ENCODE results near the gene TIMP3. TPM values are rescaled to one million over a fixed set of nuclear protein-coding genes. Genes with fewer than 3 reads are reported as not detected.

The TIMP3 gene
- total RNA-seq, 2 donors from 2014 or later, result 6.3 to 17.1 TPM

DNA sequence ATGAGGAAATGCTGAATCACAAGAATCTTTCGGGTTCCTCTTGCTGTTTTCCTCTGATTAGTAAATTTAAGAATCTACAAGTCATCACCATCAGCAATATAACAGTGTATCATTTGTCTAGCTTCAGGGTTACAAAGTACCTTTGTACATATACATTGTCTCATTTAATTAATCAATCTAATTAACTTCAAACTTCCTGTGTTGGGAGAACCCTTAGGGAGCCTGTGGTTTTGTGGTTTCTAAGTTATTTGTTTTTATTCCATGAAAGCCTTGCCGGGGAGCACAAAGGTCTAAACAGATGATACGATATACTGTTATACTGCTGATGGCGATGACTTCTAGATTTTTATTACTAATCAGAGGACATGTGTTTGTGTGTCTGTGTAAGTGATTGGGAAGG, 41.0 kb downstream of the TIMP3 start:
- Mint-ChIP-seq H3K27ac (no peak overlapping the region), H3K4me1 (no peaks in the 10 kb centered on the region), H3K9me3 (no peaks in the 10 kb centered on the region), H3K27me3 (ENCODE audit: insufficient read depth) (no peaks in the 10 kb centered on the region), H3K36me3 (ENCODE audit: low read depth) (no peaks in the 10 kb centered on the region), H3K4me3 (no peak overlapping the region)
- TF ChIP-seq, protein P1, sequence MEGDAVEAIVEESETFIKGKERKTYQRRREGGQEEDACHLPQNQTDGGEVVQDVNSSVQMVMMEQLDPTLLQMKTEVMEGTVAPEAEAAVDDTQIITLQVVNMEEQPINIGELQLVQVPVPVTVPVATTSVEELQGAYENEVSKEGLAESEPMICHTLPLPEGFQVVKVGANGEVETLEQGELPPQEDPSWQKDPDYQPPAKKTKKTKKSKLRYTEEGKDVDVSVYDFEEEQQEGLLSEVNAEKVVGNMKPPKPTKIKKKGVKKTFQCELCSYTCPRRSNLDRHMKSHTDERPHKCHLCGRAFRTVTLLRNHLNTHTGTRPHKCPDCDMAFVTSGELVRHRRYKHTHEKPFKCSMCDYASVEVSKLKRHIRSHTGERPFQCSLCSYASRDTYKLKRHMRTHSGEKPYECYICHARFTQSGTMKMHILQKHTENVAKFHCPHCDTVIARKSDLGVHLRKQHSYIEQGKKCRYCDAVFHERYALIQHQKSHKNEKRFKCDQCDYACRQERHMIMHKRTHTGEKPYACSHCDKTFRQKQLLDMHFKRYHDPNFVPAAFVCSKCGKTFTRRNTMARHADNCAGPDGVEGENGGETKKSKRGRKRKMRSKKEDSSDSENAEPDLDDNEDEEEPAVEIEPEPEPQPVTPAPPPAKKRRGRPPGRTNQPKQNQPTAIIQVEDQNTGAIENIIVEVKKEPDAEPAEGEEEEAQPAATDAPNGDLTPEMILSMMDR (conservative IDR thresholded peaks at IDR 0.05), result no peak
- Histone ChIP-seq H3K27me3 (ENCODE audit: control insufficient read depth, insufficient read depth, low read length, poor library complexity, severe bottlenecking) (no peaks in the 10 kb centered on the region), H3K4me3 (ENCODE audit: low read length) (no peak overlapping the region), H3K27ac (ENCODE audit: low read depth, low read length) (no peak overlapping the region), H3K9me3 (ENCODE audit: control insufficient read depth, low read length) (no peaks in the 10 kb centered on the region), H3K9ac (ENCODE audit: extremely low read depth, low read length, poor library complexity, severe bottlenecking) (no peak overlapping the region), H3K4me1 (ENCODE audit: control insufficient read depth, insufficient read depth, low read length) (no peaks in the 10 kb centered on the region), H3K36me3 (ENCODE audit: control insufficient read depth, insufficient read depth, low read length) (peaks cover 8% of the 10 kb centered on the region)
- no peak for DNase-seq
- WGBS, 2 experiments (ENCODE audit: insufficient coverage in 1 of 2, insufficient read length in 1 of 2), result 91 to 96% methylated on average over 4 of the region's 4 CpGs

DNA sequence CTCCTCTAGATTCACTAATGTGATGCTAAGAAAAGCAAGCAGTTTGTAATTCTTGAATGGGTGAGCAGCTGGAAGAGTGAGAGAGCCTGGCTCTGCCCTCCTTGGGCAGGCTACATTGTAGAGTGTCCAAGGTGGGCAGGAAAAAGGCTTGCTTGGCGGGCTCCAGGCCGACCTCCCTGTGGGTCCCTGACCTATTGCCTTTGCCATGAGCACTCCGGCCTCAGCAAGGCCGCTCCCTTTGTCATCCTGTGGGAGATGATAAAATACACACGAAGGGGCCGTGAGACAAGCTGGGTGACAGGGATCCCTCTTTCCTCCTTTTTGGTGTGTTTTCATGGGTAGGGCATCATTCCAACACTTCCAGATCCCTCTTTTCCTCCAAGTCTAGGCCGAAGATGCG, 41.8 kb downstream of the TIMP3 start:
- no peaks in the 10 kb centered on the region for H3K4me1 ChIP-seq (ENCODE audit: control insufficient read depth, insufficient read depth, low read length)
- H3K27ac Mint-ChIP-seq, result no peak overlapping the region
- H3K4me3 ChIP-seq (ENCODE audit: low read length), result no peak overlapping the region
- no peak for DNase-seq
- WGBS, 2 experiments (ENCODE audit: insufficient coverage in 1 of 2, insufficient read length in 1 of 2), result 93% methylated on average over 2 to 8 of the region's 8 CpGs
- no peak overlapping the region for H3K4me3 Mint-ChIP-seq
- no peaks in the 10 kb centered on the region for H3K27me3 ChIP-seq (ENCODE audit: control insufficient read depth, insufficient read depth, low read length, poor library complexity, severe bottlenecking)
- no peaks in the 10 kb centered on the region for H3K9me3 Mint-ChIP-seq
- H3K4me1 Mint-ChIP-seq, result no peaks in the 10 kb centered on the region
- H3K27ac ChIP-seq (ENCODE audit: low read depth, low read length), result no peak overlapping the region
- H3K27me3 Mint-ChIP-seq (ENCODE audit: insufficient read depth), result no peaks in the 10 kb centered on the region
- peaks cover 2% of the 10 kb centered on the region for H3K36me3 ChIP-seq (ENCODE audit: control insufficient read depth, insufficient read depth, low read length)
- TF ChIP-seq, protein P1 (conservative IDR thresholded peaks at IDR 0.05), result no peak
- H3K36me3 Mint-ChIP-seq (ENCODE audit: low read depth), result no peaks in the 10 kb centered on the region
- H3K9ac ChIP-seq (ENCODE audit: extremely low read depth, low read length, poor library complexity, severe bottlenecking), result no peak overlapping the region
- no peaks in the 10 kb centered on the region for H3K9me3 ChIP-seq (ENCODE audit: control insufficient read depth, low read length)

DNA sequence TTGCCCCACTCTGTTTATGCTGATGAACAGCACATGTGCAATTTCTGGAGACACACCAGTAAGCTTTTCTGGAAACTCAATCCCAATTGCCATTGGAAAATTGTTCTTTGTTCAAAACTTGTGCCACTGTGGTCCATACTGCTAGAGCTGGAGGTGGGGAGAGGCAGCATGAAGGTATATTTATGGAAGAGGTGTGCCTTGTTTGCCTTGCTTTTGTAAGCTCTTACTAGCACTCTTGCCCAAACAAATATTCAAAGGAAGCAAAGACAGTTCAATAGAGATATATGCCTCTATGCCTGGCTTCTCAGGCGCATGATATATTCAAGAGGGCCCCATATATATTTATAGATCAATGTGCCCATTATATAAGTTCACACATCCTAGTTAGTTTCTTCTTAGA, 42.7 kb downstream of the TIMP3 start:
- H3K36me3 Mint-ChIP-seq (ENCODE audit: low read depth), result peaks cover 3% of the 10 kb centered on the region
- no peaks in the 10 kb centered on the region for H3K4me1 ChIP-seq (ENCODE audit: control insufficient read depth, insufficient read depth, low read length)
- no peak for DNase-seq
- no peaks in the 10 kb centered on the region for H3K9me3 Mint-ChIP-seq
- TF ChIP-seq, protein P1 (conservative IDR thresholded peaks at IDR 0.05), result no peak
- no peak overlapping the region for H3K9ac ChIP-seq (ENCODE audit: extremely low read depth, low read length, poor library complexity, severe bottlenecking)
- no peak overlapping the region for H3K4me3 ChIP-seq (ENCODE audit: low read length)
- no peaks in the 10 kb centered on the region for H3K27me3 Mint-ChIP-seq (ENCODE audit: insufficient read depth)
- H3K9me3 ChIP-seq (ENCODE audit: control insufficient read depth, low read length), result no peaks in the 10 kb centered on the region
- H3K4me3 Mint-ChIP-seq, result no peak overlapping the region
- H3K27ac ChIP-seq (ENCODE audit: low read depth, low read length), result no peak overlapping the region
- no peaks in the 10 kb centered on the region for H3K27me3 ChIP-seq (ENCODE audit: control insufficient read depth, insufficient read depth, low read length, poor library complexity, severe bottlenecking)
- H3K27ac Mint-ChIP-seq, result no peak overlapping the region
- no peaks in the 10 kb centered on the region for H3K4me1 Mint-ChIP-seq
- peaks cover 3% of the 10 kb centered on the region for H3K36me3 ChIP-seq (ENCODE audit: control insufficient read depth, insufficient read depth, low read length)
- WGBS, 2 experiments (ENCODE audit: insufficient coverage in 1 of 2, insufficient read length in 1 of 2), result 75 to 88% methylated on average over 1 of the region's 1 CpG
